Glomerular endothelial cell (primary cell): ENCODE measurements around the gene TFG. TPM values are rescaled to one million over a fixed set of nuclear protein-coding genes. Genes with fewer than 3 reads are reported as not detected.

ENCODE experiments used
- DNase-seq: peaks from one replicate; pipeline ENCODE4 v3.0.0-alpha.2; 2011; ENCODE audit warnings: low read depth, low spot score; ENCODE audit errors: extremely low read depth
- total RNA-seq: library from RNA; depleted of rRNA; stranded (reverse); fragments of >200 nt; gene quantifications from 2 replicates; pipeline ENCODE4 v1.2.3, GENCODE V29; 2015

TFG gene
- total RNA-seq, 1 donor from 2014 or later = 127 TPM

- no peak for DNase-seq
These were observed 44.6 kb downstream of the TFG start for GRCh38 chr3:100753846-100754245.

- no peak for DNase-seq
These were observed 45.5 kb downstream of the TFG start for GRCh38 chr3:100754563-100755334.

DNA sequence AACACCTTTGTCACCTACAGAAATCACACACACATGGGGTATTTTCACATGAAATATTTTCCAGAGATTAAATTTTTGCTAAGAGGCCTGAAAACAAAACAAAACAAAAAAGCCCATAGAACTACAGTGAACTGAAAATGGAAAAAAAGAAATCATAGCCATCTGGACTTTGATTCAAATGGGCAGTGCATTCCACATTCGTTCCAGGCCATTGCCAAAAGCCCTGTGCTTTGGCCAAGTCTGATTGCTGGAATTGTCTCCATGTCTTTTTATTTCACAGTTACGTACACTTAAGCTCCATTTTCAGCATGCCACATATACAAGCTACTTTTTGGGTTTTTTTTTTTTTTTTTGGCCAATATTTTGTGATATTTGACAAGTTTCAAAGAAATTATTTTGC, 47.1 kb downstream of the TFG start:
- no peak for DNase-seq

GRCh38 chr3:100759159-100759558, 49.9 kb downstream of the TFG start:
- no peak for DNase-seq

DNA sequence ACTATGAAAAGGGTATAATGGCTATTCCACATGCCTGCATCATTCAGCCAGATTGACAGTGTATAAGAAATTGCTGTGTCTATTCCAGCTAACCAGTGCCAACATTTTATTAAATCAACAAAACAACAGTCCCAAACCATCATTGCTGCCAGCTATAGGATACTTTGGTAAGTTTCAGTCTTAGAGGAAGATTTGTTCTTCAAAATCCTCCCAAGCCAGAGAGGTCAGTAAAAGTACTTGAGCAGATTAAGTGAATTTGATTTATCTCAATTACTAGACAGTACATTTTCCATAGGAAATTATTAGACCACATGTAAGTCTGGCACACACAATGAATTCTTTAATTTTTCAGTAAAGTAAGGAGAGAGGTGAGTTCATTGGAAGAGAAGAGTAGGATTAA, 50.7 kb downstream of the TFG start:
- no peak for DNase-seq

- DNase-seq = no peak
These were observed 51.1 kb downstream of the TFG start for GRCh38 chr3:100760377-100760776.

- no peak for DNase-seq
These were observed 52.1 kb downstream of the TFG start for GRCh38 chr3:100761211-100761942.

GRCh38 chr3:100761951-100762350, 52.7 kb downstream of the TFG start:
- no peak for DNase-seq

DNA sequence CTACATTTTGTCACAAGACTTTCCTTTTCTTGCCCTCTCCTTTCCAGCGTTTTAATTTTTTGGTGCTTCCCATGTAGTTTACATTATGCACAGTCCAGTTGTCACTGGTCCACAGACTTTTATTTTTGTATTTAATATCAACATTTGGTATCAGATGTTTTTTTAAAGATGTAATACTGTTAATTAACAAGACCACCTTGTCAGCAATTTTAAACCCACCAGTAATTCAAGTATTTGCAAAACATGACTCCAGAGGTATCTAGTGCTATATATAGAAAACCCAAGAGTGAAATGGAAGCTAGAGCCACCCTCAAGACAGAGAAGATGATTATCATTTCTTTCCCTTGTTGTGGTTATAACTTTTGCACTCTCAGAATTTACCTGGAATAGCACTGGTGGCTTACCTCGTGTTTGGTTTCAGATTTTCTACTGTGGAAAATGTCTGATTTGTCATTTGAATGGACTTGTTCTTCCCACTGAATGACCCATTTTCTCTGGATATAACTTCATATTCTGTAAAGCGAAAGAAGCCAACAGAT, 56.2 kb downstream of the TFG start:
- DNase-seq = no peak

DNA sequence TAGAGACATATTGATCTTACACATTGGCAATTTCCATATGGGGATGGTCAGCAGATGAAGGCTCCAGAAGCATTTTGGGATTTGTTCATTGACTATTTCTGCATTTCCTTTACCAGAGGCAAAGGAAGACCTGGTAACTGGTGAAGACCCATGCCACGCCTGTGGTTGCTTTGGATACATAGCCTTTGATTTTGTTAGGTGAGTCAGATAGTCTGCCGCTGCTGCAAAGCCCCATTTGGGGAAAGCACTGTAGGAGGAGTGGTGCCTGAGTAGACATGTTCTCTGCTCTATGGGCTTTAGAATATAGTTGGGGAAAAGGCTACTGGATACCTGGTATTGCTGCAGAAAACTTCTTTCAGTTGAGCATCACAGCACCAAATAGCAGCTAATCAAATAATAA, 56.8 kb downstream of the TFG start:
- no peak for DNase-seq

DNA sequence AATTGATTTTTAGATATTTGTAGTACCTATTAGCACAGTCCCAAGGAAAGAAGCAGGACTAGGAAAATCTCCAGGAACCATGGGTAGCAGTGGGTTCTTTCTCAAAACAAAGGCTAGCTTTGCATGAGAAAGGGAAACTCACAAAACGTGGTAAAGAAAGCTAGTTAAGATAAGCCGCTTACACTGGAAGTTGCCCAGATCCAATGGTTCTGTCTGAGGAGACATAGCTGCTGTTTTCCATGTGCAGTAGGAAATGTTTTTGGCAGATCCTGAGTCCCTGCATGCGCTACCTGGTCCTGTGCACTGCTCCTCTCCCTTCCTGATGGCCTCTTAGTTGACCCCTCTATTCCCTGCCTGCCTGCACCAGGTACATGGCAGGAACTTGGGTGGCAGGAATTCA, 60.4 kb downstream of the TFG start:
- no peak for DNase-seq

DNA sequence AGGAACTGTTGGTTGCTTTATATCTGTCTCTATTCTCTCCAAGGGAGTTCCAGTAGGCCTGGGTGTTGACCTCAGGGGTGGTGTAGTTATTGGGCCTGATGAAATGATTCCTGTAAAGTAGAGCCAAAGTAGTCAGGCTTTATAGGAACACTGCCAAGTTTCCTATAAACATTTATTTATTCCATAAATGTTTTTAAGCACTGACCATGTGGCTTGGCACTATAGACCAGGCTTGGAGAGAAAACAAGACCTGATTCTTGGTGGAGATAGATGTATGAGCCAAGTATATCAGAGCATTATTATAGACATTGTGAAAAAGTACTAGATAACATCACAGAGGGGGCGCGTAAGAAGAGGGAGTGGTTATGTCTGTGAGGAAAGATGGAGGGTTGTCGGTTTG, 65.9 kb downstream of the TFG start:
- DNase-seq = no peak

- DNase-seq = no peak
These were observed 66.4 kb downstream of the TFG start for GRCh38 chr3:100775669-100776068.

- DNase-seq = no peak
These were observed 66.9 kb downstream of the TFG start for GRCh38 chr3:100776097-100776729.

GRCh38 chr3:100776746-100777145, 67.5 kb downstream of the TFG start:
- DNase-seq = no peak

- no peak for DNase-seq
These were observed 68.0 kb downstream of the TFG start for GRCh38 chr3:100777271-100777670.

DNA sequence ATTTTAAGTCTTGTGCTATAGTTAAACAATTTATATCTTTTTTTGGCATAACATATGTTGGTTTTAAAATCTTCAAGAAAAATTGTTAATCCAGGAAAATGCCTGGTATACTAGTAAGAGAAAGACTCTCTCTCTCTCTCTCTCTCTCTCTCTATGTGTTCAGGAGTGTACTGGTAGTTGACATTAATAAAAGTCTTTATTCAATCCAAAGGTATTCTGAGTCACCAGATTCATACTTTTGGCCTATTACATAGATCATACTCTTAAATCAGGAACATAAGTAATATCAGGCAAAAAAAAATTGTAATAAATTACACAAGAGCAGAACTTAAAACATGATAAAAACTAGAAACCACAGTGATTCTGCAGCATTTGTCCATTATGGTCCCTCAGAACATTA, 70.2 kb downstream of the TFG start:
- DNase-seq = no peak

DNA sequence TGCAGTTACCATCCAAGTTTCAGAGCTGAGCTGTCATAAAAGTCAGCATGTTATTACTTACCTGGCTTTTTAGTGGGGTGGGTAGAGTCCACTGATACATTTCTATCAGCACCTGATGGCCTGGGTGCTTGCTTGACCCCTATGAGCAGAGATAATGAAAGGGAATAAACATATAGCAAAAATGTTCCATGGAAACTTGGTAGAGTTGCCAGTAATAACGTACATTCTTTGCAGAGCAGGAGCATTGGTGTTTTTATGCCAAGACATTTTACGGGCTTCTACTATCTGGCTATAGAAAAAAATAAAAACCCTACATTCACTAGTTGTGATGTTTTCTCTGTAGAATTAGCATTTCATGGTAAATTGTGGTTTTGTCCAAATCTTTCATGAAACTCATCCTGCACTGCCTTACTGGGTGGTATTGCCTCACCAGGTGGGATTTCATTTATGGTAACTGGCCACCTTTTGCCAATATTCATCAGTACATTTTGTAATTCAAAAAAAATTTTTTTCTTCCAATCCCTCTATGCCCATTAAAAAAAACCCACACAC, 70.9 kb downstream of the TFG start:
- DNase-seq = no peak

- no peak for DNase-seq
These were observed 72.0 kb downstream of the TFG start for GRCh38 chr3:100781301-100781700.

DNA sequence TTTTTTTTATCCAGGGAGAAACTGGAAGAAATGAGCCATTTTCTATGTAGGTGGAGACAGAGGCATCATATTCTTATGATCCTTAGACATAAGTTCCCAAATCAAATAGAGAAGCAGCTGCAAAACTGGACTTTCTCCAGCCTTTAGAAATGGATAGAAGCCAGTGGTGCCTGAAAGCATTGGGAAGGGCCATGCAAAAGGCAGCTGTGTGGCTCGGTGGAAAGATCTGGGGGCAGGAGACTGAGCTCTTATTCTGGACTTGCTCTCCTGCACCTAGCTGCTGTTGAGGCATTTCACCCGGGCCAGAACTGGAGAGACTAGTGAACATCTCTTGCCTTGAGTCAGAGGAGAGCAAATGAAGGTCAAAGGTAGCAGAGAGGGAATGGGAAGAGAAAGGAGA, 73.1 kb downstream of the TFG start:
- DNase-seq = no peak

DNA sequence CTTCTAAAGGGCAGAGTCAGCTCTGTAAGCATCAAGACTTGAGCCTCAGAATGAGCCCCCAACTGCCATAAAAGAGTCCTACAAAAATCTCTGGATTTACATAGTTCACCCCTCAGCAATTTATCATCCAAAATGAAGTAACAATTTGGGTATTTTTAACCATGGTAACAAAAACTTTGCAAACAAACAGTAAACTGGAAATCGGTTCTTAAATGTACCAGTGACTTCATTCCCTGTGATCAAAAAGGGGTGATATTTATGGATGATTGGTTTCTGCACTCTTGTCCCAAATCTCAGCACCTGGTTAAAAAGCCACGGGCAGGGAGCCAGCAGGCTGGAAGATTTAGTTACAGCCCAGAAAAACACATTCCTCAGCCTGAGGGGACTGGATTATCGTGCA, 73.6 kb downstream of the TFG start:
- no peak for DNase-seq
